Prostate gland (tissue), 2 donors: Measurements from ENCODE around the gene CPLX1.

Source experiments
- CTCF ChIP-seq, 4 experiments: fragments of 200-600 bp in 2 of 4; fragments of 450-650 bp in 2 of 4; sonication (generic) in 2 of 4; IDR thresholded peaks; 1 replicate in 3 of 4; 2 replicates in 1 of 4; pipeline ENCODE4 v1.5.1; 2016 to 2019; ENCODE audit warnings: antibody characterized with exemption in 4 of 4, mild to moderate bottlenecking in 2 of 4, moderate library complexity in 2 of 4
- POLR2AphosphoS5 ChIP-seq: sonication (generic); formaldehyde crosslinking; IDR thresholded peaks from one replicate; pipeline ENCODE4 v1.6.1; 2017; ENCODE audit warnings: antibody characterized with exemption

- TF ChIP-seq POLR2AphosphoS5 (no peak), CTCF (IDR thresholded peaks at IDR 0.05) (no peak)
These were observed 45.0 kb downstream of the CPLX1 start for GRCh38 chr4:780716-781492.
